PC-3 (cell line): ENCODE results near the gene SGO1.

Source experiments
- CTCF ChIP-seq: fragments of 300-600 bp; sonication (generic); conservative IDR thresholded peaks from 2 replicates; pipeline ENCODE4 v1.5.1; 2017; ENCODE audit warnings: antibody characterized with exemption, low read depth, mild to moderate bottlenecking, low read length
- EZH2 ChIP-seq: fragments of 300-600 bp; sonication (generic); IDR thresholded peaks from one replicate; pipeline ENCODE4 v1.6.1; 2017; ENCODE audit warnings: antibody characterized with exemption, mild to moderate bottlenecking, low read length; ENCODE audit not compliant: unreplicated experiment

DNA sequence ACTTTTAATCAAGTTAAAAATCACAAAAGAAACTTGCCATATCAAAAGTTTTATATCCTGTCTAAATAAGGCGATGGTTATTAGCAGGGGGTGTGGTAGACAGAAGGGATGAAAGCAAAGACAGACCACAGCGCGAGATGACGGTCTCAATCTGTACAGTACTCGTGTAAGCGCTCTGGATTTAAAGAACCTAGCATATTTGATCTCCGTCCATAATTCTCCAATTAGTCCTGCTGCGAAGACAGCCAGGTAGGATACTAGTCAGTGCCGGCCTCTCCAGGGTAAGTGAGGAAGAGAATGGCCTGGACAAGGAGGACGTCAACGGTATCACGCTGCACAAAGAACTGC, 701 bp downstream of the SGO1 start:
- TF ChIP-seq CTCF (no peak), EZH2 (no peak)
